Mesenchymal stem cell (in vitro differentiated cells and primary cell): Measurements from ENCODE around the gene ASXL2.
"Not testable (repeated sequence)": the region's sequence is repeated elsewhere in the genome, so short reads cannot be mapped to it uniquely, and the experiment has no call there.

Experiments
- DNase-seq: peaks from one replicate; pipeline ENCODE4 v3.0.0-alpha.2; 2013
- H2AFZ ChIP-seq: one replicate; pipeline ENCODE4 v1.6.1; 2013; ENCODE audit warnings: low read depth, mild to moderate bottlenecking, control low read depth, inconsistent platforms, low read length, moderate library complexity
- H2AK5ac ChIP-seq: 2 replicates; pipeline ENCODE4 v1.6.1; 2013; ENCODE audit warnings: low read length, moderate library complexity, mild to moderate bottlenecking, inconsistent platforms; ENCODE audit not compliant: severe bottlenecking
- H2BK120ac ChIP-seq: one replicate; pipeline ENCODE4 v1.6.1; 2013; ENCODE audit warnings: low read depth, mild to moderate bottlenecking, inconsistent platforms, low read length, moderate library complexity
- H2BK12ac ChIP-seq, 2 experiments: one replicate each; pipeline ENCODE4 v1.6.1; 2013; ENCODE audit warnings: inconsistent platforms in 2 of 2, low read length in 2 of 2, mild to moderate bottlenecking in 2 of 2, moderate library complexity in 2 of 2, control low read depth in 1 of 2
- H2BK15ac ChIP-seq: one replicate; pipeline ENCODE4 v1.6.1; 2013; ENCODE audit warnings: mild to moderate bottlenecking, low read depth, inconsistent platforms; ENCODE audit not compliant: poor library complexity, severe bottlenecking
- H2BK5ac ChIP-seq: 2 replicates; pipeline ENCODE4 v1.6.1; 2013; ENCODE audit warnings: low read depth, mild to moderate bottlenecking, low read length, control low read depth, inconsistent platforms; ENCODE audit not compliant: poor library complexity, severe bottlenecking
- H3K14ac ChIP-seq, 2 experiments: one replicate each; pipeline ENCODE4 v1.6.1; 2013; ENCODE audit warnings: inconsistent platforms in 2 of 2, low read length in 2 of 2, control low read depth in 1 of 2, mild to moderate bottlenecking in 1 of 2, moderate library complexity in 1 of 2
- H3K18ac ChIP-seq, 2 experiments: one replicate each; pipeline ENCODE4 v1.6.1; 2013; ENCODE audit warnings: inconsistent platforms in 2 of 2, low read length in 2 of 2, control low read depth in 1 of 2, low read depth in 1 of 2, mild to moderate bottlenecking in 1 of 2
- H3K23ac ChIP-seq, 2 experiments: one replicate each; pipeline ENCODE4 v1.6.1; 2013; ENCODE audit warnings: inconsistent platforms in 2 of 2, low read length in 2 of 2, mild to moderate bottlenecking in 2 of 2, moderate library complexity in 2 of 2, control low read depth in 1 of 2
- H3K27ac ChIP-seq: 2 replicates; pipeline ENCODE4 v1.5.1; 2013; ENCODE audit warnings: mild to moderate bottlenecking, moderate library complexity, low read length, control low read depth, inconsistent platforms; ENCODE audit not compliant: poor library complexity, severe bottlenecking
- H3K27me3 ChIP-seq, 2 experiments: 2 replicates each; pipeline versions ENCODE4 v1.6.1 to v1.7.0; 2013; ENCODE audit warnings: low read length in 2 of 2, mild to moderate bottlenecking in 2 of 2, moderate library complexity in 2 of 2, control low read depth in 1 of 2, inconsistent platforms in 1 of 2; ENCODE audit not compliant: control insufficient read depth in 1 of 2, insufficient read depth in 1 of 2
- H3K36me3 ChIP-seq, 2 experiments: 2 replicates each; pipeline versions ENCODE4 v1.6.1 to v1.7.0; 2013; ENCODE audit warnings: low read length in 2 of 2, control low read depth in 1 of 2, inconsistent platforms in 1 of 2, low read depth in 1 of 2, mild to moderate bottlenecking in 1 of 2; ENCODE audit not compliant: insufficient read depth in 2 of 2, control insufficient read depth in 1 of 2
- H3K4ac ChIP-seq, 2 experiments: one replicate each; pipeline ENCODE4 v1.6.1; 2013; ENCODE audit warnings: inconsistent platforms in 2 of 2, low read length in 2 of 2, mild to moderate bottlenecking in 2 of 2, moderate library complexity in 2 of 2, control low read depth in 1 of 2, low read depth in 1 of 2
- H3K4me1 ChIP-seq: 2 replicates; pipeline ENCODE4 v1.6.1; 2013; ENCODE audit warnings: low read depth, low read length, control low read depth; ENCODE audit not compliant: control insufficient read depth, insufficient read depth
- H3K4me2 ChIP-seq: 2 replicates; pipeline ENCODE4 v1.6.1; 2013; ENCODE audit warnings: low read length, mild to moderate bottlenecking, inconsistent platforms; ENCODE audit not compliant: poor library complexity, severe bottlenecking
- H3K4me3 ChIP-seq, 2 experiments: 2 replicates each; pipeline versions ENCODE4 v1.5.1 to v1.7.0; 2013; ENCODE audit warnings: low read length in 2 of 2, mild to moderate bottlenecking in 2 of 2, control low read depth in 1 of 2, low read depth in 1 of 2; ENCODE audit not compliant: insufficient read depth in 1 of 2
- H3K79me1 ChIP-seq: replicated peaks from 2 replicates; pipeline ENCODE4 v1.6.1; 2013; ENCODE audit warnings: mild to moderate bottlenecking, control low read depth, low read length, inconsistent platforms; ENCODE audit not compliant: poor library complexity, severe bottlenecking
- H3K9ac ChIP-seq: 2 replicates; pipeline ENCODE4 v1.7.0; 2013; ENCODE audit warnings: mild to moderate bottlenecking, low read length, moderate library complexity
- H3K9me3 ChIP-seq: 2 replicates; pipeline ENCODE4 v1.7.0; 2013; ENCODE audit warnings: mild to moderate bottlenecking, low read length; ENCODE audit not compliant: control insufficient read depth
- H4K8ac ChIP-seq: one replicate; pipeline ENCODE4 v1.6.1; 2013; ENCODE audit warnings: inconsistent platforms, mild to moderate bottlenecking, low read length, moderate library complexity
- H4K91ac ChIP-seq: one replicate; pipeline ENCODE4 v1.6.1; 2013; ENCODE audit warnings: mild to moderate bottlenecking, low read length, inconsistent platforms
- WGBS: methylation state at CpG from one replicate; pipeline ENCODE4 v1.1.7; 2013; ENCODE audit warnings: mixed read lengths; 5-methylcytosine and 5-hydroxymethylcytosine counted together

Gene ASXL2

DNA sequence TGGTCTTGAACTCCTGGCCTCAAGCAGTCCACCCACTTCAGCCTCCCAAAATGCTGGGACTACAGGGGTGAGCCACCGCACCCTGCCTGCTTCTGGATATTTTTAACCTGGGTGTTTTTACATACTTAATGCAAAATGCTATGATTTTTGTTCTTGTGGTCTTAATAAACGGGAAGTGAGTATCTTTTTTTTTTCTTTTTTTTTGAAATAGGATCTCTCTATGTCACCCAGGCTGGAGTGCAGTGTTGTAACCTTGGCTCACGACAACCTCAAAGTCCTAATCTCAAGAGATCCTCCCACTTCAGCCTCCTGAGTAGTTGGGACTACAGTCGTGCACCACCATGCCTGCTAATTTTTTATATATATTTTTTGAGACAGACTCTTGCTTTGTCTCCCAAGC lies 19.2 kb upstream of the ASXL2 start:
- no peak overlapping the region for H4K91ac ChIP-seq
- H2BK120ac ChIP-seq = no peak overlapping the region
- no peak overlapping the region for H3K4me2 ChIP-seq
- H4K8ac ChIP-seq = no peak overlapping the region
- H3K4me1 ChIP-seq = no peaks in the 10 kb centered on the region
- no peak overlapping the region for H3K27ac ChIP-seq
- 70% methylated on average over 3 of the region's 4 CpGs for WGBS
- no peaks in the 10 kb centered on the region for H3K36me3 ChIP-seq
- no peak overlapping the region for H3K23ac ChIP-seq
- no peak overlapping the region for H3K14ac ChIP-seq
- H3K9me3 ChIP-seq = no peaks in the 10 kb centered on the region
- H3K4me3 ChIP-seq = no peak overlapping the region
- no peak overlapping the region for H3K9ac ChIP-seq
- no peak overlapping the region for H2BK5ac ChIP-seq
- no peak overlapping the region for H2BK15ac ChIP-seq
- no peaks in the 10 kb centered on the region for H3K27me3 ChIP-seq
- H2BK12ac ChIP-seq = no peak overlapping the region
- no peak overlapping the region for H3K18ac ChIP-seq
- DNase-seq = no peak
- H2AFZ ChIP-seq = no peak overlapping the region
- no peaks in the 10 kb centered on the region for H3K79me1 ChIP-seq
- H2AK5ac ChIP-seq = no peak overlapping the region
- no peak overlapping the region for H3K4ac ChIP-seq

DNA sequence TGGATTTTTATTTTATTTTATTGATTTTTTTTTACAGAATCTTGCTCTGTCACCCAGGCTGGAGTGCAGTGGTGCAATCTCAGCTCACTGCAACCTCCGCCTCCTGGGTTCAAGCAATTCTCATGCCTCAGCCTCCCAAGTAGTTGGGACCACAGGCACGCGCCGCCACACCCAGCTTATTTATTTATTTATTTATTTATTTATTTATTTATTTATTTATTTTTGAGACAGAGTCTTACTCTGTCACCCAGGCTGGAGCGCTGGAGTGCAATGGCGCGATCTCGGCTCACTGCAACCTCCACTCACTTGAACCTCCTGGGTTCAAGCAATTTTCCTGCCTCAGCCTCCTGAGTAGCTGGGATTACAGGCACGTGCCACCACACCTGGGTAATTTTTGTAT lies 18.0 kb upstream of the ASXL2 start:
- H3K9ac ChIP-seq, H2BK120ac ChIP-seq, H3K36me3 ChIP-seq, H3K4me1 ChIP-seq, H3K9me3 ChIP-seq, H2AK5ac ChIP-seq, H4K91ac ChIP-seq, H2BK5ac ChIP-seq, H3K23ac ChIP-seq, H2BK12ac ChIP-seq, H3K27ac ChIP-seq, H3K4ac ChIP-seq, H3K18ac ChIP-seq, H2AFZ ChIP-seq, H3K14ac ChIP-seq, DNase-seq, H4K8ac ChIP-seq, H2BK15ac ChIP-seq, H3K27me3 ChIP-seq, H3K4me3 ChIP-seq, H3K4me2 ChIP-seq, H3K79me1 ChIP-seq: not testable (repeated sequence)
- WGBS = 98% methylated on average over 6 of the region's 9 CpGs

DNA sequence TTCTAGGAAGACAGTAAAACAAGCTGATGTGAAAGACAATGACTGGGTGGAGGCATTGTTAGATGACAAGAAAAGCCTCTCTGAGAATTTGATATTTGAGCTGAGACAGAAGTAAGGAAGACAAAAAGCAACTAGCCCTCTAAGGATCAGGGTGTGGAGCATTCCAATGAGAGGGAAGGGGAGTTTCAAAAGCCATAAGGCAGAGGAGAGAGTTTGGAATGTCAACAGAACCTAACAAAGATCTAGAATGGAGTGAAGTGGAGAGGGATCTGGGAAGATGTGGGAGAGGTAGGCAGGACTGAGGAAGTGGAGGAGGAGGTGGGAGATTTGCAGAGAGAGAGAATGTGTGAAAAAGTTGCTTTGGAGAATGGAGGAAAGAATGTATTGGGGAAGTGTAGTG lies 17.3 kb upstream of the ASXL2 start:
- no peak overlapping the region for H2BK120ac ChIP-seq
- no peak overlapping the region for H3K14ac ChIP-seq
- no peaks in the 10 kb centered on the region for H3K27me3 ChIP-seq
- no peak overlapping the region for H2AK5ac ChIP-seq
- H2AFZ ChIP-seq = no peak overlapping the region
- no peaks in the 10 kb centered on the region for H3K36me3 ChIP-seq
- no peak overlapping the region for H3K23ac ChIP-seq
- H3K4me2 ChIP-seq = no peak overlapping the region
- no peak overlapping the region for H3K18ac ChIP-seq
- no peak overlapping the region for H3K9ac ChIP-seq
- no peak overlapping the region for H3K27ac ChIP-seq
- no peak overlapping the region for H4K91ac ChIP-seq
- H3K4me3 ChIP-seq = no peak overlapping the region
- H3K9me3 ChIP-seq = no peaks in the 10 kb centered on the region
- no peak overlapping the region for H2BK5ac ChIP-seq
- no peak overlapping the region for H4K8ac ChIP-seq
- H3K4ac ChIP-seq = no peak overlapping the region
- no peak overlapping the region for H2BK15ac ChIP-seq
- DNase-seq = no peak
- no peak overlapping the region for H2BK12ac ChIP-seq
- H3K4me1 ChIP-seq = no peaks in the 10 kb centered on the region
- H3K79me1 ChIP-seq = no peaks in the 10 kb centered on the region

DNA sequence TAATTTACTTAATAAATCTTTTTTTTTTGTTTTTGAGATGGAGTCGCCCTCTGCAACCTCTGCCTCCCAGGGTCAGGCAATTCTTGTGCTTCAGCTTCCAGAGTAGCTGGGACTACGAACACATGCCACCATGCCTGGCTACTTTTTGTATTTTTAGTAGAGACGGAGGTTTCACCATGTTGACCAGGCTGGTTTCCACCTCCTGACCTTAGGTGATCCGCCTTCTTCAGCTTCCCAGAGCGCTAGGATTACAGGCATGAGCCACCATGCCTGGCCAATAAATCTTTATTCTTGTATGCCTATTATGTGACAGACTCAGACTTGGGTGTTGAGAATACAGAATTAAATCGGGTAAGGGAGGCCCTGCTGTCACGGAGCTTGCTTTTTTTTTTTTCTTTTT lies 16.7 kb upstream of the ASXL2 start:
- Histone ChIP-seq H3K36me3 (no peaks in the 10 kb centered on the region), H2BK15ac (no peak overlapping the region), H2AFZ (no peak overlapping the region), H2AK5ac (no peak overlapping the region), H3K27me3 (no peaks in the 10 kb centered on the region), H3K9me3 (no peaks in the 10 kb centered on the region), H2BK12ac (no peak overlapping the region), H3K27ac (no peak overlapping the region), H3K79me1 (no peaks in the 10 kb centered on the region), H3K14ac (no peak overlapping the region), H3K18ac (no peak overlapping the region), H3K4me1 (no peaks in the 10 kb centered on the region), H3K4me3 (no peak overlapping the region), H3K23ac (no peak overlapping the region), H2BK5ac (no peak overlapping the region), H2BK120ac (no peak overlapping the region), H4K91ac (no peak overlapping the region), H3K4me2 (no peak overlapping the region), H4K8ac (no peak overlapping the region), H3K4ac (no peak overlapping the region), H3K9ac (no peak overlapping the region)
- 87% methylated on average over 7 of the region's 7 CpGs for WGBS
- DNase-seq = no peak
